DOHH2 (cell line): ENCODE data around the gene OR11A1.

Experiments
- H3F3A ChIP-seq: fragments of 200-600 bp; sonication (generic), shearing (Covaris generic); 2 replicates; pipeline ENCODE4 v1.6.0; 2016; ENCODE audit warnings: antibody characterized with exemption, mild to moderate bottlenecking; ENCODE audit not compliant: control insufficient read depth, insufficient read depth
- H3K27ac ChIP-seq: fragments of 200-600 bp; sonication (generic); 2 replicates; pipeline ENCODE4 v1.5.1; 2014; ENCODE audit warnings: low read depth, mild to moderate bottlenecking, low read length, moderate library complexity
- H3K27me3 ChIP-seq: fragments of 200-600 bp; sonication (generic); 2 replicates; pipeline ENCODE4 v1.6.1; 2014; ENCODE audit warnings: mild to moderate bottlenecking, low read length, mixed read lengths; ENCODE audit not compliant: control insufficient read depth
- H3K36me3 ChIP-seq: fragments of 200-600 bp; sonication (generic); 2 replicates; pipeline ENCODE4 v1.6.1; 2014; ENCODE audit warnings: mild to moderate bottlenecking, low read length, moderate library complexity, mixed read lengths; ENCODE audit not compliant: control insufficient read depth
- H3K4me1 ChIP-seq: fragments of 200-600 bp; sonication (generic); 2 replicates; pipeline ENCODE4 v1.6.1; 2014; ENCODE audit warnings: mild to moderate bottlenecking, low read length, mixed read lengths; ENCODE audit not compliant: control insufficient read depth
- H3K4me2 ChIP-seq: fragments of 200-600 bp; sonication (generic); 2 replicates; pipeline ENCODE4 v1.6.0; 2014; ENCODE audit warnings: mild to moderate bottlenecking, low read length, moderate library complexity
- H3K4me3 ChIP-seq: fragments of 200-600 bp; sonication (generic); 2 replicates; pipeline ENCODE4 v1.5.1; 2014; ENCODE audit warnings: mild to moderate bottlenecking, low read length, mixed read lengths
- H3K79me2 ChIP-seq: fragments of 200-600 bp; sonication (generic); 2 replicates; pipeline ENCODE4 v1.6.1; 2014; ENCODE audit warnings: mild to moderate bottlenecking, low read length, mixed read lengths; ENCODE audit not compliant: control insufficient read depth
- H3K9me2 ChIP-seq: fragments of 200-600 bp; sonication (generic); replicated peaks from 2 replicates; pipeline ENCODE4 v1.6.1; 2014; ENCODE audit warnings: mild to moderate bottlenecking, low read length, mixed read lengths; ENCODE audit not compliant: control insufficient read depth
- H3K9me3 ChIP-seq: fragments of 200-600 bp; sonication (generic); 2 replicates; pipeline ENCODE4 v1.6.1; 2014; ENCODE audit warnings: antibody characterized with exemption, low read length, mixed read lengths; ENCODE audit not compliant: control insufficient read depth, insufficient read depth
- H4K20me1 ChIP-seq: fragments of 200-600 bp; sonication (generic); 2 replicates; pipeline ENCODE4 v1.6.0; 2014; ENCODE audit warnings: low read depth, mild to moderate bottlenecking, antibody characterized with exemption, low read length, moderate library complexity; ENCODE audit not compliant: control insufficient read depth, insufficient read depth
- EZH2phosphoT487 ChIP-seq: fragments of 200-600 bp; sonication (generic); IDR thresholded peaks from 2 replicates; pipeline ENCODE4 v1.6.1; 2017; ENCODE audit warnings: borderline replicate concordance, mild to moderate bottlenecking, antibody characterized with exemption, low read length, moderate library complexity, mixed read lengths
- TF ChIP-seq, protein P1 (sequence below): fragments of 200-600 bp; sonication (generic); IDR thresholded peaks from one replicate; pipeline ENCODE4 v1.5.1; 2014; ENCODE audit warnings: antibody characterized with exemption, mild to moderate bottlenecking, low read depth, low read length; ENCODE audit not compliant: poor library complexity, severe bottlenecking

OR11A1 gene

DNA sequence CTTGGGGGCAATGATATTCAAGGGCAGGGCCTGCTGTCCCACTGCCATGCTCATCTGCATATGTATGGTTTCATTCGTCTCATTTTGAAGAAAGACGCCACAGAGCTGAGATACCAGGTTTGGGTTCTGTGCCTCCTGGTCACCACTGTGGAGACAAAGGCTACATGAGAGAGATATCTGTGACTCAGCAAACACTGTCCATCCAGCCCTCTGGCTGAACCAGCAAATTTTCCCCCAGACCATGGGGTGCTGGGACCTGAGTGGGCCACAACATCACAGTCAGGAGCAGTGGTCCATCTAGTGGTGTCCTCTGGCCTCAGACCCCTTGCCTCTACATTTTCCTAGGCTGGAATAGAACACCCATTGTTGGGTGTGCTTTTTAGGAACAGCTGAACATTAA is 30.8 kb upstream of the OR11A1 start, which contains the start of gene MAS1L:
Gene MAS1L, minus strand, starts transcription at position 297 of the 400 bp plus-strand sequence. Its CDS starts 54 bp downstream, at position 243.
- Histone ChIP-seq H3K9me2 (no peaks in the 10 kb centered on the region), H3K27me3 (no peaks in the 10 kb centered on the region), H4K20me1 (no peaks in the 10 kb centered on the region), H3K4me1 (no peaks in the 10 kb centered on the region), H3K4me2 (no peak within 1 kb of the TSS), H3K9me3 (no peaks in the 10 kb centered on the region), H3K27ac (no peak within 1 kb of the TSS), H3K4me3 (no peak within 1 kb of the TSS), H3K79me2 (no peaks in the 10 kb centered on the region), H3F3A (no peaks in the 10 kb centered on the region), H3K36me3 (no peaks in the 10 kb centered on the region)
- TF ChIP-seq, protein P1, sequence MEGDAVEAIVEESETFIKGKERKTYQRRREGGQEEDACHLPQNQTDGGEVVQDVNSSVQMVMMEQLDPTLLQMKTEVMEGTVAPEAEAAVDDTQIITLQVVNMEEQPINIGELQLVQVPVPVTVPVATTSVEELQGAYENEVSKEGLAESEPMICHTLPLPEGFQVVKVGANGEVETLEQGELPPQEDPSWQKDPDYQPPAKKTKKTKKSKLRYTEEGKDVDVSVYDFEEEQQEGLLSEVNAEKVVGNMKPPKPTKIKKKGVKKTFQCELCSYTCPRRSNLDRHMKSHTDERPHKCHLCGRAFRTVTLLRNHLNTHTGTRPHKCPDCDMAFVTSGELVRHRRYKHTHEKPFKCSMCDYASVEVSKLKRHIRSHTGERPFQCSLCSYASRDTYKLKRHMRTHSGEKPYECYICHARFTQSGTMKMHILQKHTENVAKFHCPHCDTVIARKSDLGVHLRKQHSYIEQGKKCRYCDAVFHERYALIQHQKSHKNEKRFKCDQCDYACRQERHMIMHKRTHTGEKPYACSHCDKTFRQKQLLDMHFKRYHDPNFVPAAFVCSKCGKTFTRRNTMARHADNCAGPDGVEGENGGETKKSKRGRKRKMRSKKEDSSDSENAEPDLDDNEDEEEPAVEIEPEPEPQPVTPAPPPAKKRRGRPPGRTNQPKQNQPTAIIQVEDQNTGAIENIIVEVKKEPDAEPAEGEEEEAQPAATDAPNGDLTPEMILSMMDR, result no peak
- TF ChIP-seq EZH2phosphoT487, result no peak

DNA sequence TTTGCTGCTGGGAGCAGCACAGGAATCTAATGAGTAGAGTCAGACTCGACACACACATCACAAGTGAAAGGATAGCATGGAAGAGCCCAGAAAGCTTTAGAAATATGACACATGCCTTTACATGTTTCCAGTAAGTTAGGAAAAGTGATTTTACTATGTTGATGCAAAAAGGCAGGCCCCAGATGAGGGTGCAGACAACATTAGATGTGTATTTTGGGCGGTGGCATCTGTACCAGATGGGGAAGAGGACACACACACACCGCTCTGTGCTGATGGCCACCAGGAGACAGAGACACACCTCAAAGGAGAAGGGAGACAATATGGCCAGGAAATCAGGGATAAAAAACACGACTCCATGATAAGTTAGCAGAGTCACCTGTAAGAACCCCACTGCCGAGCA is 30.3 kb upstream of the OR11A1 start:
- Histone ChIP-seq H4K20me1 (no peaks in the 10 kb centered on the region), H3K9me2 (no peaks in the 10 kb centered on the region), H3K27ac (no peak overlapping the region), H3F3A (no peaks in the 10 kb centered on the region), H3K4me1 (no peaks in the 10 kb centered on the region), H3K4me3 (no peak overlapping the region), H3K79me2 (no peaks in the 10 kb centered on the region), H3K4me2 (no peak overlapping the region), H3K27me3 (no peaks in the 10 kb centered on the region), H3K9me3 (no peaks in the 10 kb centered on the region), H3K36me3 (no peaks in the 10 kb centered on the region)
- TF ChIP-seq, protein P1, result no peak
- no peak for TF ChIP-seq EZH2phosphoT487

DNA sequence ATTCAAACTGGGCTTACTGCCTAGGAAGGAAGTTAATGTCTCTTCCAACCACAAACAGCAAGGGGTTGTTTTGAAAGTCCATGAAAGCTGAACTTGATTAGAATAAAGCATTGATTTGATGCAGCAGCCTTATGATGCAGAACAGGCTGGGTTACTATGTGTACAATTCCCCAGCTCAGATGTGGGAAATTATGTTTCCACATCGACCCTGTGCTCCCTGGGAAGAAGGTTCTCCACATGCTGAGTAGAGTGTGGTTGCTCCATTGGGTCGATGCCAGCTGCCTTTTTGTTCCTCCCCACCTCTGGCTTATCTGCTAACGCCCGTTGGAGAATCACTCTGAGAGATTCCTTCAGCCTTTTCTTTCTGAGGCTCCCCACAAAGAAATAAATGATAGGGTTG is 29.7 kb upstream of the OR11A1 start:
- TF ChIP-seq, protein P1, result no peak
- no peak for TF ChIP-seq EZH2phosphoT487

More for the DNA sequence above, 29.7 kb upstream of the OR11A1 start:
- Histone ChIP-seq H3K36me3 (no peaks in the 10 kb centered on the region), H3K27me3 (no peaks in the 10 kb centered on the region), H3K9me3 (no peaks in the 10 kb centered on the region), H3F3A (no peaks in the 10 kb centered on the region), H3K4me2 (no peak overlapping the region), H3K4me3 (no peak overlapping the region), H3K9me2 (no peaks in the 10 kb centered on the region), H4K20me1 (no peaks in the 10 kb centered on the region), H3K79me2 (no peaks in the 10 kb centered on the region), H3K4me1 (no peaks in the 10 kb centered on the region), H3K27ac (no peak overlapping the region)
